K562 (cell line): ENCODE results near the gene CIB2. TPM values are rescaled to one million over a fixed set of nuclear protein-coding genes. Genes with fewer than 3 reads are reported as not detected.

Experiments used
- DIDO1 ChIP-seq: fragments of 450-650 bp; IDR thresholded peaks from 2 replicates; pipeline ENCODE4 v1.6.1; 2016; ENCODE audit warnings: low read depth, missing biosample characterization, missing genetic modification characterization
- EP300 ChIP-seq: IDR thresholded peaks from 2 replicates; pipeline ENCODE4 v1.6.1; 2012; ENCODE audit warnings: low read length, improper control_type of control experiment
- EP400 ChIP-seq: fragments of 450-650 bp; IDR thresholded peaks from 2 replicates; pipeline ENCODE4 v1.6.1; 2017; ENCODE audit warnings: antibody characterized with exemption, mild to moderate bottlenecking, moderate library complexity
- ESRRA ChIP-seq: fragments of 450-650 bp; IDR thresholded peaks from 2 replicates; pipeline ENCODE4 v1.6.1; 2014; ENCODE audit warnings: low read depth, mild to moderate bottlenecking, moderate library complexity, borderline replicate concordance
- ESRRB ChIP-seq: fragments of 250-450 bp; sonication (Bioruptor Pico); IDR thresholded peaks from 2 replicates; pipeline ENCODE4 v1.5.0; 2020; ENCODE audit warnings: mild to moderate bottlenecking, moderate library complexity, borderline replicate concordance
- GABPB1 ChIP-seq: sonication (generic); formaldehyde crosslinking; IDR thresholded peaks from 2 replicates; pipeline ENCODE4 v1.8.0; 2022; ENCODE audit warnings: mild to moderate bottlenecking, missing genetic modification reagents
- HDAC8 ChIP-seq: fragments of 450-650 bp; IDR thresholded peaks from 2 replicates; pipeline ENCODE4 v1.6.1; 2016; ENCODE audit warnings: mild to moderate bottlenecking, missing genetic modification characterization, moderate library complexity, missing compliant biosample characterization
- L3MBTL2 ChIP-seq: fragments of 450-650 bp; IDR thresholded peaks from 2 replicates; pipeline ENCODE4 v1.6.1; 2016; ENCODE audit warnings: mild to moderate bottlenecking, moderate library complexity
- MIER1 ChIP-seq: fragments of 450-650 bp; IDR thresholded peaks from 2 replicates; pipeline ENCODE4 v1.6.1; 2016; ENCODE audit warnings: antibody characterized with exemption, mild to moderate bottlenecking, low read depth
- PTTG1 ChIP-seq: fragments of 450-650 bp; IDR thresholded peaks from 2 replicates; pipeline ENCODE4 v1.6.1; 2016; ENCODE audit warnings: low read depth, mild to moderate bottlenecking, missing genetic modification characterization, missing compliant biosample characterization
- RBFOX2 ChIP-seq: fragments of 200-400 bp; formaldehyde crosslinking; IDR thresholded peaks from 2 replicates; pipeline ENCODE4 v1.6.1; 2017; ENCODE audit warnings: low read depth, mild to moderate bottlenecking, low read length, moderate library complexity
- RBM34 ChIP-seq: fragments of 200-400 bp; formaldehyde crosslinking; IDR thresholded peaks from 2 replicates; pipeline ENCODE4 v1.6.1; 2018; ENCODE audit warnings: low read length, borderline replicate concordance; ENCODE audit not compliant: insufficient read depth
- SAFB2 ChIP-seq: fragments of 200-400 bp; formaldehyde crosslinking; IDR thresholded peaks from 2 replicates; pipeline ENCODE4 v1.6.1; 2018; ENCODE audit warnings: borderline replicate concordance, low read length, low read depth, moderate library complexity; ENCODE audit not compliant: severe bottlenecking
- SIX5 ChIP-seq, 2 experiments: IDR thresholded peaks; 2 replicates each; pipeline ENCODE4 v1.6.1; 2011; ENCODE audit warnings: low read length in 2 of 2, borderline replicate concordance in 1 of 2, low read depth in 1 of 2, mild to moderate bottlenecking in 1 of 2, moderate library complexity in 1 of 2; ENCODE audit not compliant: insufficient read depth in 1 of 2
- SP2 ChIP-seq: IDR thresholded peaks from 2 replicates; pipeline ENCODE4 v1.6.1; 2011; ENCODE audit warnings: mild to moderate bottlenecking, low read depth, low read length, moderate library complexity; ENCODE audit not compliant: poor library complexity, severe bottlenecking; ENCODE audit errors: extremely low read depth
- TEAD2 ChIP-seq: fragments of 450-650 bp; IDR thresholded peaks from 2 replicates; pipeline ENCODE4 v1.6.1; 2016; ENCODE audit warnings: missing genetic modification characterization, control low read depth, missing compliant biosample characterization
- THRAP3 ChIP-seq: fragments of 450-650 bp; IDR thresholded peaks from 2 replicates; pipeline ENCODE4 v1.6.1; 2016; ENCODE audit warnings: mild to moderate bottlenecking, inconsistent platforms, borderline replicate concordance
- ZKSCAN8 ChIP-seq: fragments of 200-800 bp; sonication (Bioruptor generic); IDR thresholded peaks from 2 replicates; pipeline ENCODE4 v1.6.1; 2016; ENCODE audit warnings: missing genetic modification characterization, missing compliant biosample characterization
- ZNF274 ChIP-seq: IDR thresholded peaks from 2 replicates; pipeline ENCODE4 v1.6.1; 2011; ENCODE audit warnings: low read depth, mild to moderate bottlenecking, low read length, moderate library complexity, borderline replicate concordance
- ZNF408 ChIP-seq: fragments of 250-450 bp; sonication (Bioruptor Pico); IDR thresholded peaks from 2 replicates; pipeline ENCODE4 v1.4.0; 2020; ENCODE audit warnings: low read depth, mild to moderate bottlenecking, moderate library complexity
- ZNF830 ChIP-seq: fragments of 250-450 bp; sonication (Bioruptor Pico); IDR thresholded peaks from 2 replicates; pipeline ENCODE4 v1.5.0; 2021; ENCODE audit warnings: mild to moderate bottlenecking
- polyA plus RNA-seq, 8 experiments: library from polyadenylated mRNA; depleted of rRNA in 4 of 8; stranded (reverse) in 5 of 8; unstranded in 3 of 8; fragments of >200 nt; fragmentation: Nextera tagmentation in 2 of 8; fragmentation: Illumina TruSeq in 1 of 8; extraction: Ambion mirVana in 2 of 8; extraction: Trizol in 1 of 8; gene quantifications; 2 replicates each; pipeline versions ENCODE4 v1.2.1 to v1.2.3, GENCODE V29; 2011 to 2014; ENCODE audit warnings: inconsistent platforms in 1 of 8, missing spikeins in 1 of 8
- total RNA-seq, 7 experiments: library from RNA; depleted of rRNA in 6 of 7; stranded (reverse); fragments of >200 nt in 6 of 7; fragmentation: Illumina TruSeq in 2 of 7; extraction: Trizol in 2 of 7; gene quantifications; 2 replicates each; pipeline versions ENCODE4 v1.2.1 to v1.2.3, GENCODE V29; 2011 to 2021; ENCODE audit warnings: low replicate concordance in 1 of 7
- TF ChIP-seq, protein P1 (sequence below), 2 experiments: fragments of 450-650 bp in 1 of 2; IDR thresholded peaks; 2 replicates each; pipeline ENCODE4 v1.6.1; 2011 to 2017; ENCODE audit warnings: low read depth in 2 of 2, antibody characterized with exemption in 1 of 2, borderline replicate concordance in 1 of 2, low read length in 1 of 2, mild to moderate bottlenecking in 1 of 2, mixed read lengths in 1 of 2; ENCODE audit not compliant: control insufficient read depth in 1 of 2
- TF ChIP-seq, protein P2 (sequence below): sonication (generic); formaldehyde crosslinking; IDR thresholded peaks from 2 replicates; pipeline ENCODE4 v1.4.0; 2020; ENCODE audit warnings: mild to moderate bottlenecking, missing genetic modification reagents

CIB2 gene
- total and polyA plus RNA-seq, 9 of the 15 experiments (the other 6 are each of a cell fraction or from before 2014, with no cell fraction given): 1.5 to 37.4 (median 19.4) TPM

DNA sequence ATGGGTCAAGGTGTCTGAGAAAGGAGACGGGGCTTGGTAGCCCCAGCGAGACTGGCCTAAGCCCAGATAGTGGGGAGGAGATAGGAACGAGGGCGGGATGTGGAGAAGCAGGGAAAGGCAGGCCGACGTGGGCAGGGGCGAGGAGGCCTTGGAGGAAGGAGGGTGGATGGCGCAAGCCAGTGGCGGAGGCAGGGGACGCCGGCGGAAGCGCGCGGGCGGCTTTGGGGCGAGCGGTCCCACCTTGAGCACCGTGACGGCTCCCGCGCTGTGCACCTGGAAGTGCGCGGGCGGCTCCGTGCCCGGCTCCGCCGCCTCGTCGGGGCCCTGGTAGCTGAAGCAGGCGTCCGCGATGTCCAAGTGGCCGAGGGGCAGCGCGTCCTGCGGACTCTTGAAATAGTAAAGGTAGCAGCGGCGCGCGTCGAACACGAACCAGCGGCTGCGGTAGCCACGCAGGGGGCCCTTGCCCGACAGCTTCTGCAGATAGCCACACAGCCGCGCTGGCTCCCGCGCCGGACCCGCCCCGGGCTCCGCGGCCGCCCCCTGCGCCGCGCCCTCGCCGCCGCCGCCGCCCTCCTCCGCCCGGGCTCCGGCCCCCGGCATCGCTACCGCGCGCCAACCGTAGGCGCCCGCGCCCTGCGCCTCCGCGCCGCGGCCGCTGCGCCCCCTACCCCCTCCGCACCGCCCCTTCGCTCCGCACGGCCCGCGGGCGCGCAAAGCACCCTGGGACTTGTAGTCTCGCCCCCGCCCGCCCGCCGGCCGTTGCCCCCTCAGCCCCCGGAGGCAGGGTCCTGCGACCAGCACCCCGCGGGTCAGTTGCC lies 54.0 kb downstream of the CIB2 start, which contains the start of gene TBC1D2B (continued):
- TF ChIP-seq, protein P1, sequence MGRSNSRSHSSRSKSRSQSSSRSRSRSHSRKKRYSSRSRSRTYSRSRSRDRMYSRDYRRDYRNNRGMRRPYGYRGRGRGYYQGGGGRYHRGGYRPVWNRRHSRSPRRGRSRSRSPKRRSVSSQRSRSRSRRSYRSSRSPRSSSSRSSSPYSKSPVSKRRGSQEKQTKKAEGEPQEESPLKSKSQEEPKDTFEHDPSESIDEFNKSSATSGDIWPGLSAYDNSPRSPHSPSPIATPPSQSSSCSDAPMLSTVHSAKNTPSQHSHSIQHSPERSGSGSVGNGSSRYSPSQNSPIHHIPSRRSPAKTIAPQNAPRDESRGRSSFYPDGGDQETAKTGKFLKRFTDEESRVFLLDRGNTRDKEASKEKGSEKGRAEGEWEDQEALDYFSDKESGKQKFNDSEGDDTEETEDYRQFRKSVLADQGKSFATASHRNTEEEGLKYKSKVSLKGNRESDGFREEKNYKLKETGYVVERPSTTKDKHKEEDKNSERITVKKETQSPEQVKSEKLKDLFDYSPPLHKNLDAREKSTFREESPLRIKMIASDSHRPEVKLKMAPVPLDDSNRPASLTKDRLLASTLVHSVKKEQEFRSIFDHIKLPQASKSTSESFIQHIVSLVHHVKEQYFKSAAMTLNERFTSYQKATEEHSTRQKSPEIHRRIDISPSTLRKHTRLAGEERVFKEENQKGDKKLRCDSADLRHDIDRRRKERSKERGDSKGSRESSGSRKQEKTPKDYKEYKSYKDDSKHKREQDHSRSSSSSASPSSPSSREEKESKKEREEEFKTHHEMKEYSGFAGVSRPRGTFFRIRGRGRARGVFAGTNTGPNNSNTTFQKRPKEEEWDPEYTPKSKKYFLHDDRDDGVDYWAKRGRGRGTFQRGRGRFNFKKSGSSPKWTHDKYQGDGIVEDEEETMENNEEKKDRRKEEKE (IDR thresholded peaks at IDR 0.05; ENCODE audit: borderline replicate concordance in 1 of 2, control insufficient read depth in 1 of 2, low read depth in 2 of 2, low read length in 1 of 2): no peak
- TF ChIP-seq L3MBTL2 (peak; percentile 67; the same call in 1 of the 2 replicates), TEAD2 (tag) (no peak), PTTG1 (tag) (no peak), ZKSCAN8 (CRISPR knock-in tag) (no peak), ZNF274 (no peak), ESRRB (CRISPR knock-in tag) (no peak), EP400 (no peak), HDAC8 (no peak), MIER1 (no peak), SIX5 (IDR thresholded peaks at IDR 0.05; ENCODE audit: borderline replicate concordance in 1 of 2, insufficient read depth in 1 of 2, low read depth in 1 of 2, low read length in 2 of 2) (peak in 1 of 2 experiments; percentile 48; a peak in 1 of 4 replicates), RBFOX2 (peak; percentile 35), RBM34 (no peak), GABPB1 (CRISPR knock-in tag) (0 out of 2 replicates have a peak, but pooled peaks have one; percentile 38), ZNF830 (no peak), ZNF408 (CRISPR knock-in tag) (no peak), EP300 (no peak), DIDO1 (tag) (no peak), SP2 (no peak), ESRRA (no peak), SAFB2 (no peak), THRAP3 (no peak)
- TF ChIP-seq, protein P2, sequence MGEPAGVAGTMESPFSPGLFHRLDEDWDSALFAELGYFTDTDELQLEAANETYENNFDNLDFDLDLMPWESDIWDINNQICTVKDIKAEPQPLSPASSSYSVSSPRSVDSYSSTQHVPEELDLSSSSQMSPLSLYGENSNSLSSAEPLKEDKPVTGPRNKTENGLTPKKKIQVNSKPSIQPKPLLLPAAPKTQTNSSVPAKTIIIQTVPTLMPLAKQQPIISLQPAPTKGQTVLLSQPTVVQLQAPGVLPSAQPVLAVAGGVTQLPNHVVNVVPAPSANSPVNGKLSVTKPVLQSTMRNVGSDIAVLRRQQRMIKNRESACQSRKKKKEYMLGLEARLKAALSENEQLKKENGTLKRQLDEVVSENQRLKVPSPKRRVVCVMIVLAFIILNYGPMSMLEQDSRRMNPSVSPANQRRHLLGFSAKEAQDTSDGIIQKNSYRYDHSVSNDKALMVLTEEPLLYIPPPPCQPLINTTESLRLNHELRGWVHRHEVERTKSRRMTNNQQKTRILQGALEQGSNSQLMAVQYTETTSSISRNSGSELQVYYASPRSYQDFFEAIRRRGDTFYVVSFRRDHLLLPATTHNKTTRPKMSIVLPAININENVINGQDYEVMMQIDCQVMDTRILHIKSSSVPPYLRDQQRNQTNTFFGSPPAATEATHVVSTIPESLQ (CRISPR knock-in tag): no peak
